ENCODE results near the gene MYO16.
A peak's percentile ranks its signal among the peaks of the same experiment; 100 is the strongest.

Gene MYO16

DNA sequence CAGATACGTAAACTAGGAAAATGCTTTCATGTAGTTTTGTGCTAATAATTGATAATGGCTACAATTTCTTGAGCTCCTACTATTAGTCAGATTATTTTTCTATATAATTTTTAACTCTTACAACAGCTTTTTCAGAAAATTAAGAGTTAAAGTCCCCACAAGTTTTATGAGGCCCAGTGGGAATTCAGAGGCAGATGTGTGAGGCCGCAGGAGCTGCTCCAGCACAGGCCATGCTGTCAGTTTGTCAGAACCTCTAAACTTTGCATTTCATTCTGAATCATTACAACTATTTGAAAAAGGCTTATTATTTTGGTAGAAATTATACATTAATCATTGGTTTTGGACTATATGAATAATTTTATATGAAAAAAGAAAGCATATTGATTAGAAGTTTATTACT lies 370.8 kb downstream of the MYO16 start:
- no peak for TF ChIP-seq SUZ12 (IDR thresholded peaks at IDR 0.05; ENCODE audit: extremely low read depth, insufficient read depth, insufficient read length)
- H3K9me3 ChIP-seq (ENCODE audit: insufficient read depth, low read length): no peaks in the 10 kb centered on the region
- no peaks in the 10 kb centered on the region for H3K27me3 ChIP-seq (ENCODE audit: insufficient read depth, insufficient read length)

GRCh38 chr13:109002934-109003333 lies 373.5 kb downstream of the MYO16 start:
- H3K27me3 ChIP-seq (ENCODE audit: insufficient read depth, insufficient read length): no peaks in the 10 kb centered on the region
- H3K9me3 ChIP-seq (ENCODE audit: insufficient read depth, low read length): no peaks in the 10 kb centered on the region
- DNase-seq (ENCODE audit: low read depth, low spot score): no peak
- no peaks in the 10 kb centered on the region for H3K4me1 ChIP-seq (ENCODE audit: insufficient read depth, insufficient read length)
- TF ChIP-seq YY1 (IDR thresholded peaks at IDR 0.05; ENCODE audit: insufficient read depth, insufficient read length) (no peak), ZNF274 (IDR thresholded peaks at IDR 0.05; ENCODE audit: low read depth, low read length) (no peak), SUZ12 (IDR thresholded peaks at IDR 0.05; ENCODE audit: extremely low read depth, insufficient read depth, insufficient read length) (no peak)
- no peak overlapping the region for H3K4me3 ChIP-seq (ENCODE audit: insufficient read length, low read depth)
- no peak overlapping the region for H3K9ac ChIP-seq (ENCODE audit: insufficient read length, low read depth)
- no peaks in the 10 kb centered on the region for H3K36me3 ChIP-seq (ENCODE audit: insufficient read depth, insufficient read length, low read length)

More for the DNA sequence above, 370.8 kb downstream of the MYO16 start:
- Histone ChIP-seq H3K36me3 (ENCODE audit: insufficient read depth, insufficient read length, low read length) (no peaks in the 10 kb centered on the region), H3K9ac (ENCODE audit: insufficient read length, low read depth) (no peak overlapping the region), H3K4me1 (ENCODE audit: insufficient read depth, insufficient read length) (no peaks in the 10 kb centered on the region), H3K4me3 (ENCODE audit: insufficient read length, low read depth) (no peak overlapping the region)
- DNase-seq (ENCODE audit: low read depth, low spot score): no peak

DNA sequence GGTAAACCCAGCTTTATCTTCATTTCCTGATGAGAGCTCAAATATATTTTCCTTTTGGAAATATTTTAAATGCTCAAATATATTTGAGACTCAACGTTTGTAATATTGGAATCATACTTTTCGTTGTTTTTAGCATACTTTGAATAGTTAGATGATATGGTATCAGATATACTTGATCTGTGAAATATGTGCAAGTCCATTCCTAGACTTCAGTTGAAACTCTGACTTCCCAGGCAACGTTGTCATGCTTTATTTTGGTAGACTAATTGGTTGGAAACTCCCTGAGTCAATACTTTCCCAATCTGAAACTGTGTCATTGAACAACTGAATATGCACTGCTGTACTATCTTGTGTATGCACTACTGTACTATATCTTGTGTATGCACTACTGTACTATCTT lies 378.5 kb downstream of the MYO16 start:
- no peak for TF ChIP-seq ZNF274 (IDR thresholded peaks at IDR 0.05; ENCODE audit: low read depth, low read length)
- no peak for TF ChIP-seq SUZ12 (IDR thresholded peaks at IDR 0.05; ENCODE audit: extremely low read depth, insufficient read depth, insufficient read length)
- TF ChIP-seq YY1 (IDR thresholded peaks at IDR 0.05; ENCODE audit: insufficient read depth, insufficient read length): no peak
- no peaks in the 10 kb centered on the region for H3K27me3 ChIP-seq (ENCODE audit: insufficient read depth, insufficient read length)
- no peaks in the 10 kb centered on the region for H3K9me3 ChIP-seq (ENCODE audit: insufficient read depth, low read length)
- H3K36me3 ChIP-seq (ENCODE audit: insufficient read depth, insufficient read length, low read length): no peaks in the 10 kb centered on the region
- no peak overlapping the region for H3K9ac ChIP-seq (ENCODE audit: insufficient read length, low read depth)
- H3K4me3 ChIP-seq (ENCODE audit: insufficient read length, low read depth): no peak overlapping the region
- no peak for DNase-seq (ENCODE audit: low read depth, low spot score)
- H3K4me1 ChIP-seq (ENCODE audit: insufficient read depth, insufficient read length): no peaks in the 10 kb centered on the region

DNA sequence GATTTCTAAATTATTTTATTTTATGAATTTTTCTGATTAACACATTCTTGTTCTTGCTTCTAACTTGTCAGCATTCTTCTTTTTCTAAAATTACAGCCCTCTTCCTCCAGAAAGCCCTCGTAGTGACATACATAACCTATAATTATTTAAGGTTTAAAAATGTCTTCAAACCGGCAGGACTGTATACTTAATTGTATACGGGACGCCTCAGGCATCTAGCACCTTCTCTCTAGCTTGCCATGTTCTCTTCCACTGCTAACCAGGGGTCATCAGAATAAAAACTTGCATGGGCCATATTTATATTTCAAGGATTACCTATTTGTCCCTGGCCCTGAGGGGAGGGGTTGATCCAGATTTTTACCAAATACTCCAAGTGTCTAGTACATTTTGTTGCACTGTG lies 380.3 kb downstream of the MYO16 start:
- no peak for DNase-seq (ENCODE audit: low read depth, low spot score)
- Histone ChIP-seq H3K9me3 (ENCODE audit: insufficient read depth, low read length) (no peaks in the 10 kb centered on the region), H3K27me3 (ENCODE audit: insufficient read depth, insufficient read length) (no peaks in the 10 kb centered on the region), H3K9ac (ENCODE audit: insufficient read length, low read depth) (no peak overlapping the region), H3K4me1 (ENCODE audit: insufficient read depth, insufficient read length) (no peaks in the 10 kb centered on the region), H3K36me3 (ENCODE audit: insufficient read depth, insufficient read length, low read length) (no peaks in the 10 kb centered on the region), H3K4me3 (ENCODE audit: insufficient read length, low read depth) (no peak overlapping the region)
- TF ChIP-seq SUZ12 (IDR thresholded peaks at IDR 0.05; ENCODE audit: extremely low read depth, insufficient read depth, insufficient read length): no peak
- TF ChIP-seq YY1 (IDR thresholded peaks at IDR 0.05; ENCODE audit: insufficient read depth, insufficient read length): no peak
- no peak for TF ChIP-seq ZNF274 (IDR thresholded peaks at IDR 0.05; ENCODE audit: low read depth, low read length)

DNA sequence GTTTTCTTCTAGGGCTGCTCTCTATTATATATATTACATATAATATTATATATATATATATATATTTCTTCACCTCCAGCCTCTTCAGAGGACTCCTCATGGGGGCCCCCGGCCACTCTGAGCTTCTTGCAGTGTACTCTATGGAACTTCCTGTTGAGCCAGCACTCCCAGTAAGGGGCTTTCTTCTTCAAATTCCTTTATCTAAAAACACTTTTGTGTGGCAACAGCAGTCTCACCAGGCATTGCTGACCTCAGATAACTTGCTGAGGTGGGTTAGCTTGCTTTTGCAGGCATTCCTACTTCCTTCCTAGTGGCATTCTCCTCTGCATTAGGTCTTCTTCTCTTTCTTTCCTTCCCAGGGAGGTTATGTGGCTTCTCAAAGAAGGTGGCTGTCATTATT lies 381.5 kb downstream of the MYO16 start:
- peak; percentile 52 for DNase-seq (ENCODE audit: low read depth, low spot score)
- TF ChIP-seq YY1 (IDR thresholded peaks at IDR 0.05; ENCODE audit: insufficient read depth, insufficient read length) (no peak), ZNF274 (IDR thresholded peaks at IDR 0.05; ENCODE audit: low read depth, low read length) (no peak), SUZ12 (IDR thresholded peaks at IDR 0.05; ENCODE audit: extremely low read depth, insufficient read depth, insufficient read length) (no peak)
- Histone ChIP-seq H3K9me3 (ENCODE audit: insufficient read depth, low read length) (no peaks in the 10 kb centered on the region), H3K36me3 (ENCODE audit: insufficient read depth, insufficient read length, low read length) (no peaks in the 10 kb centered on the region), H3K4me1 (ENCODE audit: insufficient read depth, insufficient read length) (no peaks in the 10 kb centered on the region), H3K4me3 (ENCODE audit: insufficient read length, low read depth) (no peak overlapping the region), H3K27me3 (ENCODE audit: insufficient read depth, insufficient read length) (no peaks in the 10 kb centered on the region), H3K9ac (ENCODE audit: insufficient read length, low read depth) (no peak overlapping the region)

DNA sequence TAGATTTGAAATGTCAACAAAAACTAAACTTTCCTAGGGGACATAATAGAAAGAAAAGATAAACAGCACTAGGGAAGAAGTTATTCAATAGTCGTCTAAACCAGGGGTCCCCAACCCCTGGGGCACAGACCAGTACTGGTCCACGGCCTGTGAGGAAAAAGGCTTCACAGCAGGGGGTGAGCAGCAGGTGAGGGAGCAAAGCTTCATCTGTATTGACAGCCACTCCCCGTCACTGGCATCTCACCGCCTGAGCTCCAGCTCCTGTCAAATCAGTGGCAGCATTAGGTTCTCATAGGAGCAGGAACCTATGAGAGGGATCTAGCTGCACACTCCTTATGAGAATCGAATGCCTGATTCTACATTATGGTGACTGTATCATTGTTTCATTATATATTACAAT lies 382.7 kb downstream of the MYO16 start:
- no peaks in the 10 kb centered on the region for H3K9me3 ChIP-seq (ENCODE audit: insufficient read depth, low read length)
- TF ChIP-seq SUZ12 (IDR thresholded peaks at IDR 0.05; ENCODE audit: extremely low read depth, insufficient read depth, insufficient read length) (no peak), YY1 (IDR thresholded peaks at IDR 0.05; ENCODE audit: insufficient read depth, insufficient read length) (no peak), ZNF274 (IDR thresholded peaks at IDR 0.05; ENCODE audit: low read depth, low read length) (no peak)
- no peaks in the 10 kb centered on the region for H3K27me3 ChIP-seq (ENCODE audit: insufficient read depth, insufficient read length)
- H3K9ac ChIP-seq (ENCODE audit: insufficient read length, low read depth): no peak overlapping the region
- no peak overlapping the region for H3K4me3 ChIP-seq (ENCODE audit: insufficient read length, low read depth)
- H3K36me3 ChIP-seq (ENCODE audit: insufficient read depth, insufficient read length, low read length): no peaks in the 10 kb centered on the region
- no peaks in the 10 kb centered on the region for H3K4me1 ChIP-seq (ENCODE audit: insufficient read depth, insufficient read length)
- DNase-seq (ENCODE audit: low read depth, low spot score): no peak

DNA sequence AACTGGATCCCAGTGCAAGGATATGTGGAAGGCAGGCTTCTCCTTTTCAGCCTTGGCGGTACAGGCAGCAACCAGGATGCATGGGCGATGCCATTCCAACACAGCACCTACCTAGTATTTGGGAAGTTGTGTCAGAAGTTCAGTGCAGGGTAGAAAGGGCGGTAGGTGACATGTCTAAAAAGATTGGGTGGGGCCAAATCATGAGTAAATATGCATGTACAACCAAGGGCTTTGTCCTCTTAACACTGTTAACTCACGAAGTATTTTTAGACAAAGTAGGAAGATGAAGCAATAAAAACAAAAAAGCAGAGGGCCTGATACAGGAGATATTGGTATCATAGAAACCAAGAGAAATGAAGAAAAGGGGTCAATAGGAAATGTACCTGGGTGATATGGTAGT lies 392.1 kb downstream of the MYO16 start:
- no peak overlapping the region for H3K9ac ChIP-seq (ENCODE audit: insufficient read length, low read depth)
- no peaks in the 10 kb centered on the region for H3K9me3 ChIP-seq (ENCODE audit: insufficient read depth, low read length)
- no peak for DNase-seq (ENCODE audit: low read depth, low spot score)
- no peaks in the 10 kb centered on the region for H3K36me3 ChIP-seq (ENCODE audit: insufficient read depth, insufficient read length, low read length)
- H3K4me3 ChIP-seq (ENCODE audit: insufficient read length, low read depth): no peak overlapping the region
- no peak for TF ChIP-seq YY1 (IDR thresholded peaks at IDR 0.05; ENCODE audit: insufficient read depth, insufficient read length)
- no peak for TF ChIP-seq ZNF274 (IDR thresholded peaks at IDR 0.05; ENCODE audit: low read depth, low read length)
- TF ChIP-seq SUZ12 (IDR thresholded peaks at IDR 0.05; ENCODE audit: extremely low read depth, insufficient read depth, insufficient read length): no peak
- H3K4me1 ChIP-seq (ENCODE audit: insufficient read depth, insufficient read length): no peaks in the 10 kb centered on the region
- H3K27me3 ChIP-seq (ENCODE audit: insufficient read depth, insufficient read length): no peaks in the 10 kb centered on the region

DNA sequence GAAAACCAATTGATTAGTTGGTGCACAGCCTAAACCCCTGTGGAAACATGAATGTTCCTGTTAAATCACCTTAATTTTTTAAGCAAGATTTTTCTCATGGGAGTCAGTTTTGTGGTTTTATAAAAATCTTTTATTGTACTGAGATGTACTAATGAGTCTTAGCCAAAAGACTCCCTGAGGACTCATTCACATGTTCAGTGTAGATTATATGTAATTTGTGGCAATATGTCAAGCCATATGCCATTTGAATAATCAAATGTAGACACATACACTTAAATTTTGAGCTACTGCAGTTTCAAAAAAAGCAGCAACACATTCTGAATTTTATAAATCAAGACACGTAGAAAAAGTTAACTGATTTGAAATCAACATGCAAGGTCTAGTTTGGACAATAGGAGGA lies 395.2 kb downstream of the MYO16 start:
- no peak overlapping the region for H3K4me3 ChIP-seq (ENCODE audit: insufficient read length, low read depth)
- DNase-seq (ENCODE audit: low read depth, low spot score): no peak
- H3K9ac ChIP-seq (ENCODE audit: insufficient read length, low read depth): no peak overlapping the region
- no peaks in the 10 kb centered on the region for H3K36me3 ChIP-seq (ENCODE audit: insufficient read depth, insufficient read length, low read length)
- no peaks in the 10 kb centered on the region for H3K9me3 ChIP-seq (ENCODE audit: insufficient read depth, low read length)
- no peaks in the 10 kb centered on the region for H3K4me1 ChIP-seq (ENCODE audit: insufficient read depth, insufficient read length)
- no peaks in the 10 kb centered on the region for H3K27me3 ChIP-seq (ENCODE audit: insufficient read depth, insufficient read length)
- no peak for TF ChIP-seq ZNF274 (IDR thresholded peaks at IDR 0.05; ENCODE audit: low read depth, low read length)
- no peak for TF ChIP-seq SUZ12 (IDR thresholded peaks at IDR 0.05; ENCODE audit: extremely low read depth, insufficient read depth, insufficient read length)
- no peak for TF ChIP-seq YY1 (IDR thresholded peaks at IDR 0.05; ENCODE audit: insufficient read depth, insufficient read length)
